Measurements from ENCODE around the gene PLCL1.

GRCh38 chr2:198008230-198008629 is 203.8 kb downstream of the PLCL1 start:
- TF ChIP-seq EZH2 (IDR thresholded peaks at IDR 0.05; ENCODE audit: insufficient read depth, poor library complexity, severe bottlenecking) (no peak), EZH2phosphoT487 (IDR thresholded peaks at IDR 0.05; ENCODE audit: insufficient read depth, low read depth) (no peak)

All from GM23248 (cell line).